HL-60 (cell line): Measurements from ENCODE around the gene SCYL2.

Source experiments
- DNase-seq, 2 experiments: peaks; one replicate each; pipeline ENCODE4 v3.0.0-alpha.2; 2010 to 2020; ENCODE audit warnings: low read depth in 1 of 2, low spot score in 1 of 2
- H3K27ac ChIP-seq: fragments of 250-450 bp; sonication (Bioruptor Pico); replicated peaks from 2 replicates; pipeline ENCODE4 v1.5.1; 2020; ENCODE audit warnings: mild to moderate bottlenecking, moderate library complexity
- H3K27me3 ChIP-seq: fragments of 250-450 bp; sonication (Bioruptor Pico); 2 replicates; pipeline ENCODE4 v1.5.1; 2021; ENCODE audit warnings: mild to moderate bottlenecking, moderate library complexity; ENCODE audit not compliant: insufficient read depth, poor library complexity, severe bottlenecking
- H3K4me3 ChIP-seq: replicated peaks from 2 replicates; pipeline ENCODE4 v1.5.1; 2011; ENCODE audit warnings: mild to moderate bottlenecking, control low read depth, low read length; ENCODE audit not compliant: insufficient read depth
- CTCF ChIP-seq: IDR thresholded peaks from one replicate; pipeline ENCODE4 v1.5.1; 2011; ENCODE audit warnings: low read length, control low read depth, inconsistent platforms; ENCODE audit not compliant: insufficient read depth
- GABPA ChIP-seq: IDR thresholded peaks from 2 replicates; pipeline ENCODE4 v1.6.1; 2012; ENCODE audit warnings: low read depth
- POLR2AphosphoS5 ChIP-seq: IDR thresholded peaks from 2 replicates; pipeline ENCODE4 v1.6.1; 2012; ENCODE audit warnings: low read depth
- SPI1 ChIP-seq: IDR thresholded peaks from 2 replicates; pipeline ENCODE4 v1.6.1; 2012; ENCODE audit warnings: low read depth, mild to moderate bottlenecking, borderline replicate concordance
- TF ChIP-seq, protein P1 (sequence below): IDR thresholded peaks from 2 replicates; pipeline ENCODE4 v1.6.1; 2012; ENCODE audit warnings: low read depth; ENCODE audit not compliant: insufficient replicate concordance

Gene SCYL2

GRCh38 chr12:100329800-100330199 lies 62.8 kb downstream of the SCYL2 start:
- no peak for DNase-seq
- no peaks in the 10 kb centered on the region for H3K27me3 ChIP-seq
- H3K4me3 ChIP-seq, result no peak overlapping the region
- TF ChIP-seq CTCF (no peak), POLR2AphosphoS5 (no peak), SPI1 (no peak), GABPA (no peak)
- TF ChIP-seq, protein P1, sequence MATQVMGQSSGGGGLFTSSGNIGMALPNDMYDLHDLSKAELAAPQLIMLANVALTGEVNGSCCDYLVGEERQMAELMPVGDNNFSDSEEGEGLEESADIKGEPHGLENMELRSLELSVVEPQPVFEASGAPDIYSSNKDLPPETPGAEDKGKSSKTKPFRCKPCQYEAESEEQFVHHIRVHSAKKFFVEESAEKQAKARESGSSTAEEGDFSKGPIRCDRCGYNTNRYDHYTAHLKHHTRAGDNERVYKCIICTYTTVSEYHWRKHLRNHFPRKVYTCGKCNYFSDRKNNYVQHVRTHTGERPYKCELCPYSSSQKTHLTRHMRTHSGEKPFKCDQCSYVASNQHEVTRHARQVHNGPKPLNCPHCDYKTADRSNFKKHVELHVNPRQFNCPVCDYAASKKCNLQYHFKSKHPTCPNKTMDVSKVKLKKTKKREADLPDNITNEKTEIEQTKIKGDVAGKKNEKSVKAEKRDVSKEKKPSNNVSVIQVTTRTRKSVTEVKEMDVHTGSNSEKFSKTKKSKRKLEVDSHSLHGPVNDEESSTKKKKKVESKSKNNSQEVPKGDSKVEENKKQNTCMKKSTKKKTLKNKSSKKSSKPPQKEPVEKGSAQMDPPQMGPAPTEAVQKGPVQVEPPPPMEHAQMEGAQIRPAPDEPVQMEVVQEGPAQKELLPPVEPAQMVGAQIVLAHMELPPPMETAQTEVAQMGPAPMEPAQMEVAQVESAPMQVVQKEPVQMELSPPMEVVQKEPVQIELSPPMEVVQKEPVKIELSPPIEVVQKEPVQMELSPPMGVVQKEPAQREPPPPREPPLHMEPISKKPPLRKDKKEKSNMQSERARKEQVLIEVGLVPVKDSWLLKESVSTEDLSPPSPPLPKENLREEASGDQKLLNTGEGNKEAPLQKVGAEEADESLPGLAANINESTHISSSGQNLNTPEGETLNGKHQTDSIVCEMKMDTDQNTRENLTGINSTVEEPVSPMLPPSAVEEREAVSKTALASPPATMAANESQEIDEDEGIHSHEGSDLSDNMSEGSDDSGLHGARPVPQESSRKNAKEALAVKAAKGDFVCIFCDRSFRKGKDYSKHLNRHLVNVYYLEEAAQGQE, result no peak
- no peak overlapping the region for H3K27ac ChIP-seq

- no peak overlapping the region for H3K27ac ChIP-seq
- no peak overlapping the region for H3K4me3 ChIP-seq
- no peaks in the 10 kb centered on the region for H3K27me3 ChIP-seq
- TF ChIP-seq POLR2AphosphoS5 (no peak), GABPA (no peak)
- DNase-seq, result no peak
These were observed 64.9 kb downstream of the SCYL2 start for GRCh38 chr12:100331871-100332270.

DNA sequence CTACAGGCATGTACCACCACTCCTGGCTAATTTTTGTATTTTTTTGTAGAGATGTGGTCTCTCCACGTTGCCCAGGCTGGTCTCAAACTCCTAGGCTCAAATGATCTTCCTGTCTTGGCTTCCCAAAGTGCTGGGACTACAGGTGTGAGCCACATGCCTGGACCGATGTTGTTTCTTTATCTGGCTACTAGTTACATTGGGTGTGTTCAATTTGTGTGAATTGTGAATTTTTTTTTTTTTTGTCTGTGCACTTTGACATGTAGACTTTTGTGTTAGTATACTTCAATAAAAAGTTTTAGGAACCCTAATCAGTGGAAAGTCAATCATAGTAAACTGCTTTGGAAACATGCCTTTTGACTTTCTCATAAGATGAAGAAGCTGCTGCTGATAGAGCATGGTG lies 65.9 kb downstream of the SCYL2 start:
- Histone ChIP-seq H3K27me3 (no peaks in the 10 kb centered on the region), H3K4me3 (no peak overlapping the region), H3K27ac (no peak overlapping the region)
- DNase-seq, result no peak
- no peak for TF ChIP-seq SPI1

- H3K27ac ChIP-seq, result no peak overlapping the region
- TF ChIP-seq POLR2AphosphoS5, result no peak
- TF ChIP-seq GABPA, result no peak
- TF ChIP-seq, protein P1, result no peak
- TF ChIP-seq SPI1, result no peak
- TF ChIP-seq CTCF, result no peak
- H3K27me3 ChIP-seq, result no peaks in the 10 kb centered on the region
- DNase-seq, result no peak
- H3K4me3 ChIP-seq, result no peak overlapping the region
These were observed 70.3 kb downstream of the SCYL2 start for GRCh38 chr12:100337299-100337698.

DNA sequence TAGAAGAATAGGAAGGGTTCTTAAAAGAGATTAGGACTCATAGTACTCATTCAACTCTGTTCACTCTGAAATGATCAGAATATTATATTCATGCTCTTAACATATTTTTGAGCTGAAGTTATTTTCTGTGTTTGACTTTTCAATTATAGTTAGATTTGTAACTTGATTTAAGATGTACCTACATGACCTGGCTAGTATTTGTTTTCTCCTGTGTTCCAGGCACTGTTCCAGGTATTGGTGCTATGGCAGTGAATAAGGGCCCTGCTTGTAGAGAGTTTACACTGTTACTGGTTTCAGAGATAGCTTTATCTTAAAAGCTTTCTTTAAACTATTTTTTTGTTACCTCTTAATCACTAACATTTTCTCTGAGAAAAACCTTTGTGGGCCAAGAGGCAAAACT lies 70.8 kb downstream of the SCYL2 start:
- no peak for TF ChIP-seq CTCF
- TF ChIP-seq, protein P1, result no peak
- no peak for TF ChIP-seq POLR2AphosphoS5
- TF ChIP-seq GABPA, result no peak
- TF ChIP-seq SPI1, result no peak
- Histone ChIP-seq H3K27me3 (no peaks in the 10 kb centered on the region), H3K27ac (no peak overlapping the region), H3K4me3 (no peak overlapping the region)
- DNase-seq, result no peak
